Measurements from ENCODE around the gene RHOH. TPM values are rescaled to one million over a fixed set of nuclear protein-coding genes. Genes with fewer than 3 reads are reported as not detected.
"Not testable (repeated sequence)": the region's sequence is repeated elsewhere in the genome, so short reads cannot be mapped to it uniquely, and the experiment has no call there.

Gene RHOH
- total RNA-seq, 2 donors from 2014 or later: 1.6 to 2.6 TPM

DNA sequence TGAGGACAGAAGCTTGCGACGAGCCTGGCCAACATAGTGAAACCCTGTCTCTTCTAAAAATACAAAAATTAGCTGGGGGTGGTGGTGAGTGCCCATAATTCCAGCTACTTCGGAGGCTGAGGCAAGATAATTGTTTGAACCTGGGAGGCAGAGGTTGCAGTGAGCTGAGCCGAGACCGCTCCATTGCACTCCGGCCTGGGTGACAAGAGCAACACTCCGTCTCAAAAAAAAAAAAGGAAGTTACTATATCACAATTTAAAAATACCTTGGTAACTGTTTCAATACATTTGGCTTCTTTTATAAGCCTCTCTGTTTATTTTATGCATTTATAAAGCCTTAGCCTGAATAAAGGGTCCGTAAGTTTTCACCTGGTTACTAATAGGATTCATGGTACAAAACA, 91.7 kb downstream of the RHOH start:
- H3K4me1 ChIP-seq: no peaks in the 10 kb centered on the region
- no peaks in the 10 kb centered on the region for H3K9me3 ChIP-seq
- no peak for DNase-seq
- H3K9ac ChIP-seq (ENCODE audit: low read depth in 2 of 2, low read length in 2 of 2): no peak overlapping the region
- no peak overlapping the region for H3K27ac ChIP-seq
- intact Hi-C loops (cut with DNase I): no loop called here
- no peaks in the 10 kb centered on the region for H3K27me3 ChIP-seq
- no peaks in the 10 kb centered on the region for H3K36me3 ChIP-seq
- no peak overlapping the region for H3K4me3 ChIP-seq
- no peak for TF ChIP-seq CTCF (IDR thresholded peaks at IDR 0.05)

DNA sequence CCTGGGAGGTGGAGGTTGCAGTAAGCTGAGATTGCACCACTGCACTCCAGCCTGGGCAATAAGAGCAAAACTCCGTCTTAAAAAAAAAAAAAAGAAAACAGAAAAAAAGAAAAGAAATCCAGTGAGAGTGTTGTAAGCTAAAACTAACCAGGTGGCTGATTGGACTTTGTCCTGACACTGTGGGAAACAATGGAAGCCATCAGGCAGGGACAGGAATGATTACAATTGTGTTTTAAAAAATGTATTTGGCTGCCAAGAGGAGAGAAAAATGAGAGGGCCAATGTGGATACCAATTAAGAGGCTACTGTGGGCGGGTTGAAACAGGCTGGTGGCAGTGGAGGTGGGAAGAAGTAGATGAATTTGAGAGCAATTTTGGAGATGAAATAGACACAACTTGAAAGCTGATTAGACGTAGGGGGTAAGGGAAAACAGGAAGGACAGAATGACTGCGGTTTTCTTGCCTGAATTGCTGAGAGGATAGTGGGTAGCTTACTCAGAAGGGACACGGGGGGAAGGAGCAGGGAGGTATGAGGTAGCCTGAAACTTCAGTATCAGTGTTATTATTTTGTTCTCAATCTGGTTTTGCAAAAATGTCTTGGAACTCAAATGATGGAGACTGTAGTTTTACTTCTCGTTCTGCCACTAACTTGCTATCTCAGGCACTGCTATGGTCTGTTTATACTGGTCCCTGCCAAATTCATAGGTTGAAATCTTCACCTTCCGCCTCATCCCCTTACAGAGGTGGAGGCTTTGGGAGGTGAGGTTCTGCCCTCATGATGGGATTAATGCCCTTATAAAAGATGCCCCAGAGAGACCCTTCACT, 92.7 kb downstream of the RHOH start:
- Histone ChIP-seq H3K9me3 (no peaks in the 10 kb centered on the region), H3K4me1 (no peaks in the 10 kb centered on the region), H3K36me3 (no peaks in the 10 kb centered on the region), H3K4me3 (no peak overlapping the region), H3K9ac (ENCODE audit: low read depth in 2 of 2, low read length in 2 of 2) (no peak overlapping the region), H3K27me3 (no peaks in the 10 kb centered on the region), H3K27ac (no peak overlapping the region)
- intact Hi-C loops (cut with DNase I): no loop called here
- DNase-seq: no peak
- no peak for TF ChIP-seq CTCF (IDR thresholded peaks at IDR 0.05)

- H3K27me3 ChIP-seq; DNase-seq; intact Hi-C loops (cut with DNase I); H3K4me3 ChIP-seq; H3K36me3 ChIP-seq; H3K27ac ChIP-seq; H3K9ac ChIP-seq (ENCODE audit: low read depth in 2 of 2, low read length in 2 of 2); H3K9me3 ChIP-seq; H3K4me1 ChIP-seq: not testable (repeated sequence)
These were observed 93.9 kb downstream of the RHOH start for GRCh38 chr4:40290611-40291186.

DNA sequence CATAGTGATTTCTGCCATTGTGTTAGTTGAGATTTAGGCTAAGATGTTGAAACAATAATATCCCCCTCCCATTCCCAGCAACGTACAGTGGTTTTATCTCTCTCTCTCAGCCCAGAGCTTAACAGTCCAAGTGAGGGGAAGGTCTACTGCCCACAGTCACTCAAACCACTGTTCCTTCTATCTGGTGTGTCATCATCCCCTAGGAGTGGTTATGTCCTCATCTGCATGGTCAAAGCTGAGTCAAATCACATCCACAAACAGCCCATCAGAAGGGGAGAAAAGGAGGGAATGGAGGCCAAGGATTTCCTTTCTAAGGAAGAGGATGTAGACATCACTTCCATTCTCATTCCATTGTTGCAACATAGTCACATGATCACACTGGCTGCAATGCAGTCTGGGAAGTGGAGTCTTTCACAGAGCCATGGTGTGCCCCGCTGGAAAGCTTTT, 95.5 kb downstream of the RHOH start:
- no peaks in the 10 kb centered on the region for H3K27me3 ChIP-seq
- H3K27ac ChIP-seq: no peak overlapping the region
- no peaks in the 10 kb centered on the region for H3K4me1 ChIP-seq
- intact Hi-C loops (cut with DNase I): no loop called here
- DNase-seq: no peak
- no peaks in the 10 kb centered on the region for H3K36me3 ChIP-seq
- H3K9me3 ChIP-seq: no peaks in the 10 kb centered on the region
- no peak overlapping the region for H3K9ac ChIP-seq (ENCODE audit: low read depth in 2 of 2, low read length in 2 of 2)
- TF ChIP-seq CTCF (IDR thresholded peaks at IDR 0.05): no peak
- no peak overlapping the region for H3K4me3 ChIP-seq

GRCh38 chr4:40294339-40294738, 97.5 kb downstream of the RHOH start:
- TF ChIP-seq CTCF (IDR thresholded peaks at IDR 0.05): no peak
- DNase-seq: no peak
- Histone ChIP-seq H3K4me3 (no peak overlapping the region), H3K4me1 (no peaks in the 10 kb centered on the region), H3K9ac (ENCODE audit: low read depth in 2 of 2, low read length in 2 of 2) (no peak overlapping the region), H3K36me3 (no peaks in the 10 kb centered on the region), H3K27me3 (no peaks in the 10 kb centered on the region), H3K9me3 (no peaks in the 10 kb centered on the region), H3K27ac (no peak overlapping the region)
- intact Hi-C loops (cut with DNase I): no loop called here

- H3K9me3 ChIP-seq; H3K4me3 ChIP-seq; H3K27me3 ChIP-seq; H3K36me3 ChIP-seq; intact Hi-C loops (cut with DNase I); H3K27ac ChIP-seq; H3K4me1 ChIP-seq; DNase-seq; H3K9ac ChIP-seq (ENCODE audit: low read depth in 2 of 2, low read length in 2 of 2): not testable (repeated sequence)
These were observed 98.2 kb downstream of the RHOH start for GRCh38 chr4:40295030-40295429.

Data from colonic mucosa (tissue), 4 donors.